Endothelial cell of umbilical vein (primary cell): ENCODE results near the gene DCDC1. TPM values are rescaled to one million over a fixed set of nuclear protein-coding genes. Genes with fewer than 3 reads are reported as not detected.
"Not testable (repeated sequence)": the region's sequence is repeated elsewhere in the genome, so short reads cannot be mapped to it uniquely, and the experiment has no call there.

ENCODE experiments used
- BruUV-seq: library from RNA; stranded (reverse); fragments of 400-500 nt; replicated peaks from 2 replicates; lab custom pipeline; 2021; lab: Mats Ljungman, UMichigan
- CTCF ChIA-PET: fragments of 300-600, 350-600 bp; sonication (Branson Sonifier 250); formaldehyde crosslinking; loops from one replicate; lab custom pipeline; 2021; ENCODE audit warnings: antibody characterized with exemption, inconsistent platforms; lab: Charles Lee
- POLR2A ChIA-PET: fragments of 300-600, 350-600 bp; sonication (Branson Sonifier 250); formaldehyde crosslinking; loops from one replicate; lab custom pipeline; 2021; ENCODE audit warnings: antibody characterized with exemption, inconsistent platforms; lab: Charles Lee
- DNase-seq: peaks from one replicate; pipeline ENCODE4 v3.0.0-alpha.2; 2011; ENCODE audit warnings: low read depth, low spot score
- FAIRE-seq: peaks from 2 replicates; lab custom pipeline; 2011; peaks lifted over from hg19 to GRCh38; lab: Jason Lieb, UNC
- H2AFZ ChIP-seq: 2 replicates; pipeline ENCODE4 v1.6.0; 2012; ENCODE audit warnings: low read depth, low read length, control low read depth, inconsistent platforms
- H3K27ac ChIP-seq: 2 replicates; pipeline ENCODE4 v1.5.1; 2011; ENCODE audit warnings: low read depth, mild to moderate bottlenecking, control low read depth, low read length, moderate library complexity; ENCODE audit not compliant: insufficient read depth
- H3K27me3 ChIP-seq, 2 experiments: 2 replicates each; pipeline versions ENCODE4 v1.6.0 to v1.6.1; 2011; ENCODE audit warnings: low read length in 2 of 2, mixed read lengths in 1 of 2; ENCODE audit not compliant: control insufficient read depth in 2 of 2, insufficient read depth in 2 of 2
- H3K36me3 ChIP-seq, 2 experiments: 2 replicates in 1 of 2; 3 replicates in 1 of 2; pipeline ENCODE4 v1.5.1; 2011; ENCODE audit warnings: low read length in 2 of 2, mild to moderate bottlenecking in 1 of 2, moderate library complexity in 1 of 2; ENCODE audit not compliant: control insufficient read depth in 2 of 2, insufficient read depth in 2 of 2; ENCODE audit errors: extremely low read depth in 1 of 2
- H3K4me1 ChIP-seq: 3 replicates; pipeline ENCODE4 v1.5.1; 2011; ENCODE audit warnings: mild to moderate bottlenecking, low read length; ENCODE audit not compliant: control insufficient read depth, insufficient read depth; ENCODE audit errors: extremely low read depth
- H3K4me2 ChIP-seq: 2 replicates; pipeline ENCODE4 v1.6.1; 2011; ENCODE audit warnings: low read length, control low read depth, mixed read lengths; ENCODE audit not compliant: insufficient read depth
- H3K4me3 ChIP-seq, 3 experiments: fragments of 200-600 bp in 1 of 3; sonication (generic), shearing (Covaris generic) in 1 of 3; replicated peaks in 1 of 3; 2 replicates each; pipeline ENCODE4 v1.5.1; 2011 to 2016; ENCODE audit warnings: control low read depth in 3 of 3, low read length in 3 of 3, mild to moderate bottlenecking in 2 of 3, inconsistent platforms in 1 of 3, low read depth in 1 of 3, moderate library complexity in 1 of 3; ENCODE audit not compliant: insufficient read depth in 1 of 3
- H3K79me2 ChIP-seq: 2 replicates; pipeline ENCODE4 v1.6.0; 2012; ENCODE audit warnings: low read length, inconsistent platforms; ENCODE audit not compliant: control insufficient read depth, insufficient read depth
- H3K9ac ChIP-seq: replicated peaks from 2 replicates; pipeline ENCODE3; 2011; ENCODE audit warnings: low read length, control low read depth; ENCODE audit not compliant: insufficient read depth; ENCODE audit errors: extremely low read depth
- H3K9me1 ChIP-seq: replicated peaks from 3 replicates; pipeline ENCODE4 v1.6.0; 2011; ENCODE audit warnings: mild to moderate bottlenecking, low read length; ENCODE audit not compliant: control insufficient read depth, insufficient read depth; ENCODE audit errors: extremely low read depth
- H3K9me3 ChIP-seq: replicated peaks from 2 replicates; pipeline ENCODE4 v1.5.1; 2012; ENCODE audit warnings: low read length, inconsistent platforms; ENCODE audit not compliant: control insufficient read depth, insufficient read depth
- H4K20me1 ChIP-seq: replicated peaks from 2 replicates; pipeline ENCODE3; 2011; ENCODE audit warnings: mild to moderate bottlenecking, low read length; ENCODE audit not compliant: control insufficient read depth, insufficient read depth; ENCODE audit errors: extremely low read depth
- EZH2 ChIP-seq: IDR thresholded peaks from 2 replicates; pipeline ENCODE4 v1.6.1; 2012; ENCODE audit warnings: borderline replicate concordance, low read depth, mild to moderate bottlenecking, moderate library complexity, low read length, inconsistent platforms; ENCODE audit not compliant: severe bottlenecking
- FOS ChIP-seq: IDR thresholded peaks from 2 replicates; pipeline ENCODE4 v1.6.1; 2011; ENCODE audit warnings: mild to moderate bottlenecking, low read length, moderate library complexity, borderline replicate concordance; ENCODE audit not compliant: insufficient read depth
- GATA2 ChIP-seq: IDR thresholded peaks from 2 replicates; pipeline ENCODE4 v1.7.0; 2011; ENCODE audit warnings: low read depth, mild to moderate bottlenecking, moderate library complexity, mixed read lengths, low read length; ENCODE audit not compliant: insufficient read length, insufficient read depth
- JUN ChIP-seq: IDR thresholded peaks from 2 replicates; pipeline ENCODE4 v1.6.1; 2011; ENCODE audit warnings: borderline replicate concordance, low read depth; ENCODE audit not compliant: insufficient read length, insufficient read depth
- MAX ChIP-seq: IDR thresholded peaks from 2 replicates; pipeline ENCODE4 v1.6.1; 2011; ENCODE audit not compliant: insufficient read depth, insufficient read length
- MYC ChIP-seq: IDR thresholded peaks from one replicate; pipeline ENCODE4 v1.6.1; 2011; ENCODE audit warnings: mild to moderate bottlenecking, low read depth, low read length
- POLR2A ChIP-seq: IDR thresholded peaks from 2 replicates; pipeline ENCODE4 v1.6.1; 2012; ENCODE audit warnings: low read depth, mild to moderate bottlenecking, control low read depth, low read length
- POLR2AphosphoS5 ChIP-seq: IDR thresholded peaks from 2 replicates; pipeline ENCODE4 v1.6.1; 2012; ENCODE audit warnings: low read depth, mild to moderate bottlenecking, control low read depth, low read length, moderate library complexity; ENCODE audit not compliant: insufficient read depth
- dilution Hi-C: fragments of 300-500 bp; cut with MboI; formaldehyde crosslinking; loops from one replicate; pipeline ENCODE4 v1.15.0; 2019; ENCODE audit warnings: low sequenced_read_pairs; ENCODE audit not compliant: extremely low pct_ligation_motif_present
- intact Hi-C: fragments of 100-400 bp; cut with micrococcal nuclease; formaldehyde crosslinking; loops from one replicate; pipeline ENCODE4 v1.10.0; 2022
- polyA plus RNA-seq, 4 experiments: library from polyadenylated mRNA; depleted of rRNA in 3 of 4; stranded (reverse) in 3 of 4; unstranded in 1 of 4; fragments of >200 nt; gene quantifications; 2 replicates each; pipeline versions ENCODE4 v1.2.1 to v1.2.3, GENCODE V29; 2011 to 2012; ENCODE audit warnings: missing spikeins in 1 of 4
- total RNA-seq: library from RNA; stranded (reverse); gene quantifications from 2 replicates; pipeline ENCODE4 v1.2.3, GENCODE V29; 2021
- TF ChIP-seq, protein P1 (sequence below), 2 donors: IDR thresholded peaks; 1 replicate in 1 of 2; 2 replicates in 1 of 2; pipeline ENCODE4 v1.5.1; 2011; ENCODE audit warnings: low read length in 2 of 2, mild to moderate bottlenecking in 2 of 2, moderate library complexity in 2 of 2, control low read depth in 1 of 2, inconsistent platforms in 1 of 2, low read depth in 1 of 2; ENCODE audit not compliant: insufficient read depth in 1 of 2; ENCODE audit errors: extremely low read depth in 1 of 2

DCDC1 gene
- total and polyA plus RNA-seq, 2 donors (not counting 3 experiments of a cell fraction or from before 2014, with no cell fraction given): 0.04 TPM; not detected in 1

- H3K79me2 ChIP-seq, H3K9ac ChIP-seq, H3K4me3 ChIP-seq, FAIRE-seq, H3K9me3 ChIP-seq, H3K36me3 ChIP-seq, H3K4me2 ChIP-seq, H4K20me1 ChIP-seq, BruUV-seq, POLR2A ChIA-PET, dilution Hi-C loops, CTCF ChIA-PET, H3K4me1 ChIP-seq, H2AFZ ChIP-seq, H3K27me3 ChIP-seq, DNase-seq, H3K9me1 ChIP-seq, H3K27ac ChIP-seq, intact Hi-C loops: not testable (repeated sequence)
Measured at GRCh38 chr11:31321494-31321893, 48.0 kb downstream of the DCDC1 start.

DNA sequence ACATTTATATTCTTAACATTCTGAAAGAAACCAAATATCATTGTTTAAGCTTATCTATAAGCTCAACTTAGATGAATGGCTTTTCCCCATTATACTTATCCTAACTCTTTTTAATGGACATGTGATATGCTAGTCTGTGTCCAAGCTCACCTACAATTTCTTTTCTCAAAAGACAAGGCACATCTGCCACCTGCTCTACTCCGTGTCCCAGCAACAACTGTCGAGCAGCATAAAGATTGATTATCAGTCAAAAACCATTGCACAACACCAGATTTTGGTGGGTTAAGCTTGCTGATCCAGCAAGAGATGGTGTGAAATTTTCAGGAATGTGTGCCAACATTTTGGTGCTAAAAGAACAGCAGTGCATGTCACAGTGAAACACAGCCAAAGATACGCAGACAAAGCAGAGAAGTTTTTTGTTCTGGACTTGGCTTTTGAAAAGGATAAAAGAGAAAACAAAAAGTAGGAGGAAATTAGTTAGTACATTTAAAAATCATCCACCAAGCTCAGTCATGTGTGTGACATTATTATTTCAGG, 65.8 kb downstream of the DCDC1 start:
- dilution Hi-C loops: no loop called here
- DNase-seq: no peak
- no peak for FAIRE-seq
- Histone ChIP-seq H2AFZ (no peak overlapping the region), H3K9me3 (no peaks in the 10 kb centered on the region), H3K4me3 (no peak overlapping the region), H4K20me1 (no peaks in the 10 kb centered on the region), H3K79me2 (no peaks in the 10 kb centered on the region), H3K4me2 (no peak overlapping the region), H3K9ac (no peak overlapping the region), H3K27me3 (no peaks in the 10 kb centered on the region), H3K36me3 (no peaks in the 10 kb centered on the region), H3K27ac (no peak overlapping the region), H3K4me1 (no peaks in the 10 kb centered on the region), H3K9me1 (no peaks in the 10 kb centered on the region)
- TF ChIP-seq MYC (no peak), JUN (no peak), POLR2A (no peak), EZH2 (no peak), MAX (no peak), GATA2 (no peak), POLR2AphosphoS5 (no peak), FOS (no peak)
- TF ChIP-seq, protein P1, sequence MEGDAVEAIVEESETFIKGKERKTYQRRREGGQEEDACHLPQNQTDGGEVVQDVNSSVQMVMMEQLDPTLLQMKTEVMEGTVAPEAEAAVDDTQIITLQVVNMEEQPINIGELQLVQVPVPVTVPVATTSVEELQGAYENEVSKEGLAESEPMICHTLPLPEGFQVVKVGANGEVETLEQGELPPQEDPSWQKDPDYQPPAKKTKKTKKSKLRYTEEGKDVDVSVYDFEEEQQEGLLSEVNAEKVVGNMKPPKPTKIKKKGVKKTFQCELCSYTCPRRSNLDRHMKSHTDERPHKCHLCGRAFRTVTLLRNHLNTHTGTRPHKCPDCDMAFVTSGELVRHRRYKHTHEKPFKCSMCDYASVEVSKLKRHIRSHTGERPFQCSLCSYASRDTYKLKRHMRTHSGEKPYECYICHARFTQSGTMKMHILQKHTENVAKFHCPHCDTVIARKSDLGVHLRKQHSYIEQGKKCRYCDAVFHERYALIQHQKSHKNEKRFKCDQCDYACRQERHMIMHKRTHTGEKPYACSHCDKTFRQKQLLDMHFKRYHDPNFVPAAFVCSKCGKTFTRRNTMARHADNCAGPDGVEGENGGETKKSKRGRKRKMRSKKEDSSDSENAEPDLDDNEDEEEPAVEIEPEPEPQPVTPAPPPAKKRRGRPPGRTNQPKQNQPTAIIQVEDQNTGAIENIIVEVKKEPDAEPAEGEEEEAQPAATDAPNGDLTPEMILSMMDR (IDR thresholded peaks at IDR 0.05; ENCODE audit: extremely low read depth in 1 of 2, insufficient read depth in 1 of 2, low read depth in 1 of 2, low read length in 2 of 2): no peak
- intact Hi-C loops: no loop called here
- no TSS peak for BruUV-seq
- POLR2A ChIA-PET: no interaction called here
- CTCF ChIA-PET: no interaction called here
